Measurements from ENCODE around the gene LINGO4. TPM values are rescaled to one million over a fixed set of nuclear protein-coding genes. Genes with fewer than 3 reads are reported as not detected.

Gene LINGO4
- polyA plus RNA-seq, 1 donor from 2014 or later, result not detected

DNA sequence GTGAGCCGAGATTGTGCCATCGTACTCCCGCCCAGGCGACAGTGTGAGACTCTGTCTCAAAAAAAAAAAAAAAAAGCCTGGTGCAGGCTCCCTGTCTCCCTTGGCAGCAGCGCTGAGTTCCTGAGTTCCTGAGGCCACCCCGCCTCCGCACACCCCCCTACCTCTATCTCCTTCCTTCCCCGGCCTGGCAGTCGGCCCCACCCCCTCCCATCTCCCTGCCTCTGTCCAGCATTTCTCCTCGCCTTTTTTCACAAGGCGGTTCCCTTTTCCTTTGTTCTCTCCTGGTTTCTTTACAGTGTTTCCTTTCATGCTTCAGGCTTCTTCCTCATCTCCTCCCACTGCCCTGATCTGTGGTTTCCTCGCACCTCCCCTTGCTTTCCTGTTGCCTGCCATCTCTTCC is 23.7 kb upstream of the LINGO4 start:
- Mint-ChIP-seq H3K9me3 (no peaks in the 10 kb centered on the region), H3K4me3 (peak overlapping the region in 2 of 4 donors; percentile 10 to 76), H3K4me1 (peaks cover 3 to 6% (median 5%) of the 10 kb centered on the region in 3 donors), H3K27ac (peak overlapping the region in 1 of 3 donors; percentile 86), H3K36me3 (no peaks in the 10 kb centered on the region), H3K27me3 (peaks cover 18% of the 10 kb centered on the region)

GRCh38 chr1:151827853-151828252 is 22.6 kb upstream of the LINGO4 start:
- peaks cover 0 to 6% (median 5%) of the 10 kb centered on the region in 3 donors for H3K4me1 Mint-ChIP-seq
- no peak overlapping the region for H3K4me3 Mint-ChIP-seq
- H3K9me3 Mint-ChIP-seq, result no peaks in the 10 kb centered on the region
- peaks cover 18% of the 10 kb centered on the region for H3K27me3 Mint-ChIP-seq
- no peak overlapping the region for H3K27ac Mint-ChIP-seq
- no peaks in the 10 kb centered on the region for H3K36me3 Mint-ChIP-seq

GRCh38 chr1:151825751-151826660 is 20.8 kb upstream of the LINGO4 start:
- Mint-ChIP-seq H3K27ac (no peak overlapping the region), H3K4me3 (no peak overlapping the region), H3K36me3 (no peaks in the 10 kb centered on the region), H3K4me1 (peaks cover 0 to 6% (median 5%) of the 10 kb centered on the region in 3 donors), H3K9me3 (no peaks in the 10 kb centered on the region), H3K27me3 (peaks cover 18% of the 10 kb centered on the region)

DNA sequence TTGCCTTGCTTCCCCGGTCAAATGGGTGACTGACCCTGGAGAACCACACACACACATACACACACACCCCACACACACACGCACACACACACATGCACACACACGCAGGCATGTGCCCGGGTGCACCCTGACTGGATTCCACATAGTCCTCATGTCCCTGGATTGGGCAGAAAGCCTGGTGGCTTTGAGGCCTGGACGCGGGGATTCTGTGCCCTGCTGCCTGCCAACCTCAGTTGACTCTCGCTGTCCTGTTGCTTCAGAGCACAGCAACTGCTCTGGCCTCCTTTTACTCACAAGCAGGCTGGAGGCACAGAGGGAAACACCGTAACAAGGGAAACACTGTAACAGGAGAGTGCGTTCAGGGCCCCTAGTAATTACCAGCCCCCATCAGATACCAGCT is 20.0 kb upstream of the LINGO4 start:
- H3K4me3 Mint-ChIP-seq, result peak overlapping the region in 1 of 4 donors; percentile 60
- H3K9me3 Mint-ChIP-seq, result no peaks in the 10 kb centered on the region
- H3K27me3 Mint-ChIP-seq, result peaks cover 18% of the 10 kb centered on the region
- H3K36me3 Mint-ChIP-seq, result no peaks in the 10 kb centered on the region
- peaks cover 0 to 5% (median 3%) of the 10 kb centered on the region in 3 donors for H3K4me1 Mint-ChIP-seq
- peak overlapping the region in 1 of 3 donors; percentile 69 for H3K27ac Mint-ChIP-seq

GRCh38 chr1:151823175-151823574 is 18.0 kb upstream of the LINGO4 start:
- Mint-ChIP-seq H3K27ac (peak overlapping the region in 1 of 3 donors; percentile 13), H3K27me3 (peaks cover 18% of the 10 kb centered on the region), H3K9me3 (no peaks in the 10 kb centered on the region), H3K4me3 (no peak overlapping the region), H3K4me1 (no peaks in the 10 kb centered on the region), H3K36me3 (peaks cover 3% of the 10 kb centered on the region)

DNA sequence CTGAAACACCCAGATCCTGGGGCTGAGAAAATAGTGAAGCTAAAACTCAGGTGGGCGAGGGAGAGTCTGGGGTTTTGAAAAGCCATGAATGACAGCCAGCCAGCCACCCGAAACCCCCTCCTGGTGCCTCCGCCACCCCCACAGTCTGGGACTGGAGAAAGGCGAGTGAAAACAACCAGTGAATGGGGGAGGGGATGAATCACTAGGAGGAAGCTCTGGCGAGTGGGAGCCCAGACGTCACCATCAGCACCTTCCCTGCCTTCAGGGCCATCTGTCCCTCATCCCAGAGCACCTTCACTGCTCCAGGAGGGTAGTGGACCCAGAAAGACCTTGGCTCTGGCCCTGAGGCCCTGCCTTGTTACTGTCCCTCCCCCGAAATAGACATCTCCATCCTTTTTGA is 17.2 kb upstream of the LINGO4 start:
- Mint-ChIP-seq H3K36me3 (peaks cover 3% of the 10 kb centered on the region), H3K27ac (no peak overlapping the region), H3K4me1 (no peaks in the 10 kb centered on the region), H3K27me3 (peaks cover 17% of the 10 kb centered on the region), H3K4me3 (no peak overlapping the region), H3K9me3 (no peaks in the 10 kb centered on the region)

GRCh38 chr1:151820940-151821339 is 15.7 kb upstream of the LINGO4 start:
- H3K9me3 Mint-ChIP-seq, result no peaks in the 10 kb centered on the region
- no peak overlapping the region for H3K27ac Mint-ChIP-seq
- peaks cover 0 to 3% (median 2%) of the 10 kb centered on the region in 3 donors for H3K4me1 Mint-ChIP-seq
- H3K4me3 Mint-ChIP-seq, result no peak overlapping the region
- H3K27me3 Mint-ChIP-seq, result peaks cover 16% of the 10 kb centered on the region
- peaks cover 3% of the 10 kb centered on the region for H3K36me3 Mint-ChIP-seq

GRCh38 chr1:151819976-151820623 is 14.9 kb upstream of the LINGO4 start:
- Mint-ChIP-seq H3K27me3 (peaks cover 15% of the 10 kb centered on the region), H3K9me3 (no peaks in the 10 kb centered on the region), H3K4me1 (peaks cover 0 to 3% (median 2%) of the 10 kb centered on the region in 3 donors), H3K36me3 (peaks cover 3% of the 10 kb centered on the region), H3K4me3 (no peak overlapping the region), H3K27ac (no peak overlapping the region)

- peaks cover 3% of the 10 kb centered on the region for H3K36me3 Mint-ChIP-seq
- no peak overlapping the region for H3K27ac Mint-ChIP-seq
- H3K4me1 Mint-ChIP-seq, result peaks cover 0 to 3% (median 2%) of the 10 kb centered on the region in 3 donors
- no peak overlapping the region for H3K4me3 Mint-ChIP-seq
- H3K27me3 Mint-ChIP-seq, result peaks cover 13% of the 10 kb centered on the region
- H3K9me3 Mint-ChIP-seq, result no peaks in the 10 kb centered on the region
These were observed 14.1 kb upstream of the LINGO4 start for GRCh38 chr1:151819227-151819835.

DNA sequence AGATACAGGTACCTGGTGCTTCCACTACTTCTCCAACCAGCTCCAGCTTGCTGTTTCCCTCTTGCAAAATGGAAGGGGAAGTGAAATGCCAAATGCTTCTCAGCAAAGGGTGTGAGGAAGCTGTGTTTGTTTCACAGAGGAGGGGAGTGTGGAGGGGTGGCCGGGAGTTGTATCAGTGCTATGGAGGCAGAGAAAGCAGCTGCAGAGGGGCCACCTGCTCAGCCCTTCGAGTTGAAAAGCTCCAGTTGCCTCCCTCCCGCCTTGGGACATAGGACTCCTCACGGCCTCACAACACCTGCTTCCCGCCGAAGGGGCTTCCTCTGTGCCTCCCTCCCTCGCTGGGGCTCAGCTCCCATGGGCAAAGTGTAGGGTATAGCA is 12.1 kb upstream of the LINGO4 start:
- Mint-ChIP-seq H3K27me3 (peaks cover 13% of the 10 kb centered on the region), H3K4me3 (no peak overlapping the region), H3K27ac (no peak overlapping the region), H3K9me3 (no peaks in the 10 kb centered on the region), H3K4me1 (peaks cover 0 to 3% (median 2%) of the 10 kb centered on the region in 3 donors), H3K36me3 (peaks cover 3% of the 10 kb centered on the region)

DNA sequence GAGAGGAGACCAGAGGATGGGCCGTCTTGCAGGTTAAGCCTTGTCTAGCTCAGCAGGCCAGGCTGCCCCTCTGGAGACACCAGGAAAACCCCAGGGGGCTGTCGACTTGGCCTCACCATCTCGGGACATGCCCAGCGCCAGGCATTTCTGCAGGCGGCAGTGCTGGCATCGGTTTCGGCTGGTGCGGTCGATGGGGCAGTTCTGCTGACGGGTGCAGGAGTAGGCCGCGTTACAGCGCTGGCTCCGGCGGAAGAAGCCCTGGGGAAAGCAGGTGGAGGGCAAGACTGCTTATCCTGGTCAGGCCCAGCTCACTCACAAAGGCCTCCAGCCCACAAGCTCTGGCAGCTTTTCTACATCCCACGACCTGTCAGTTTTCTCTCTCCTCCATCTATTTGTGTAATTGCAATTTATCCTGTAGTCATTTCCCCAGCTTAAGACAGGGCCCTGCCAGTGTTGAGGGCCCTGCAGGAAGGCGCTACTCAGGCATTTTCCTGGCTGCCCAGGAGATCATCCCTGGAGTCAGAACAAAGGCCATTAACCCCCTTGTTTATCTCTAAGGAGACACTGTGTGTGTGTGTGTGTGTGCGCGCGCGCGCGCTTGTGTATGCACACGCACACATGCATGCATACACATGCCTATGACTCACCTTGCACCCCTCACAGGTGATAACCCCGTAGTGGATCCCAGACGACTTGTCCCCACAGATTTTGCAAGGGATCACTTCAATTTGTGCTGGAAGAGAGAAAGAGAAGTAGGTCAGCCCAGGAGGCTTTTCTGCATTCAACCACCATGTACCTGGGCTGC is 11.5 kb upstream of the LINGO4 start:
- Mint-ChIP-seq H3K9me3 (no peaks in the 10 kb centered on the region), H3K27ac (no peak overlapping the region), H3K4me3 (no peak overlapping the region), H3K36me3 (peaks cover 3% of the 10 kb centered on the region), H3K27me3 (peaks cover 13% of the 10 kb centered on the region), H3K4me1 (peaks cover 0 to 3% (median 2%) of the 10 kb centered on the region in 3 donors)

- Mint-ChIP-seq H3K4me3 (no peak overlapping the region), H3K27me3 (peaks cover 13% of the 10 kb centered on the region), H3K4me1 (peaks cover 0 to 3% (median 2%) of the 10 kb centered on the region in 3 donors), H3K9me3 (no peaks in the 10 kb centered on the region), H3K36me3 (peaks cover 3% of the 10 kb centered on the region), H3K27ac (no peak overlapping the region)
These were observed 10.6 kb upstream of the LINGO4 start for GRCh38 chr1:151815716-151816327.

GRCh38 chr1:151814971-151815545 is 9.8 kb upstream of the LINGO4 start:
- no peak overlapping the region for H3K4me3 Mint-ChIP-seq
- peaks cover 3% of the 10 kb centered on the region for H3K36me3 Mint-ChIP-seq
- H3K4me1 Mint-ChIP-seq, result peaks cover 0 to 3% (median 2%) of the 10 kb centered on the region in 3 donors
- no peaks in the 10 kb centered on the region for H3K9me3 Mint-ChIP-seq
- no peak overlapping the region for H3K27ac Mint-ChIP-seq
- H3K27me3 Mint-ChIP-seq, result peaks cover 13% of the 10 kb centered on the region

- Mint-ChIP-seq H3K27me3 (peaks cover 13% of the 10 kb centered on the region), H3K36me3 (no peaks in the 10 kb centered on the region), H3K4me3 (no peak overlapping the region), H3K4me1 (peaks cover 0 to 3% (median 2%) of the 10 kb centered on the region in 3 donors), H3K27ac (no peak overlapping the region), H3K9me3 (no peaks in the 10 kb centered on the region)
These were observed 9.2 kb upstream of the LINGO4 start for GRCh38 chr1:151814426-151814825.
